ENCODE data around the gene YPEL4. TPM values are rescaled to one million over a fixed set of nuclear protein-coding genes. Genes with fewer than 3 reads are reported as not detected.

YPEL4 gene
- total RNA-seq, 1 donor from 2014 or later: 1.3 TPM

DNA sequence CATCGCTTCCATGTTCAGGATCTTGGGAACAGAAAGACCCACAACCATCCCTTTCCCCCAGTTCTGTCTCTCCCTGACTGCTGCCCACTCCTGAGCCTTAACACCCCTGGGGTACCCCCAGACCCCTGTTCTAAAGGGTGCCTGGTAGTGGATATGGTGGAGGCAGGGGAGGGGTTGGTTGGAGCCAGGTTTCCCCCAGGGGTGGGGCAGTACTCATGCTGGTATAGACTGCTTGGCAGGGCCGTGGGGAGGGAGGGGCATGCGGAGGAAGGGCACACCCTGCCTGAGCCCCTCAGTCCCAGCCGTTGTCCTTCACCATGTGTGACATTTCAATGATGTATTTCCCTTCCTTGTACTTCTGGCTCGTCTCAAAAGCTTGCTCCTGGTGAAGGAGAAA lies 4.0 kb downstream of the YPEL4 start:
- H3K4me1 Mint-ChIP-seq: peaks cover 85% of the 10 kb centered on the region
- no peak overlapping the region for H3K4me3 Mint-ChIP-seq
- peak overlapping the region; percentile 78 for H3K27ac Mint-ChIP-seq
- TF ChIP-seq, protein P1, sequence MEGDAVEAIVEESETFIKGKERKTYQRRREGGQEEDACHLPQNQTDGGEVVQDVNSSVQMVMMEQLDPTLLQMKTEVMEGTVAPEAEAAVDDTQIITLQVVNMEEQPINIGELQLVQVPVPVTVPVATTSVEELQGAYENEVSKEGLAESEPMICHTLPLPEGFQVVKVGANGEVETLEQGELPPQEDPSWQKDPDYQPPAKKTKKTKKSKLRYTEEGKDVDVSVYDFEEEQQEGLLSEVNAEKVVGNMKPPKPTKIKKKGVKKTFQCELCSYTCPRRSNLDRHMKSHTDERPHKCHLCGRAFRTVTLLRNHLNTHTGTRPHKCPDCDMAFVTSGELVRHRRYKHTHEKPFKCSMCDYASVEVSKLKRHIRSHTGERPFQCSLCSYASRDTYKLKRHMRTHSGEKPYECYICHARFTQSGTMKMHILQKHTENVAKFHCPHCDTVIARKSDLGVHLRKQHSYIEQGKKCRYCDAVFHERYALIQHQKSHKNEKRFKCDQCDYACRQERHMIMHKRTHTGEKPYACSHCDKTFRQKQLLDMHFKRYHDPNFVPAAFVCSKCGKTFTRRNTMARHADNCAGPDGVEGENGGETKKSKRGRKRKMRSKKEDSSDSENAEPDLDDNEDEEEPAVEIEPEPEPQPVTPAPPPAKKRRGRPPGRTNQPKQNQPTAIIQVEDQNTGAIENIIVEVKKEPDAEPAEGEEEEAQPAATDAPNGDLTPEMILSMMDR (IDR thresholded peaks at IDR 0.05; ENCODE audit: unreplicated experiment): no peak
- H3K36me3 Mint-ChIP-seq: peaks cover 1% of the 10 kb centered on the region
- H3K27me3 Mint-ChIP-seq (ENCODE audit: low read depth): no peaks in the 10 kb centered on the region
- no peak for DNase-seq (ENCODE audit: low spot score in 2 of 2, unreplicated experiment in 2 of 2)
- H3K9me3 Mint-ChIP-seq: no peaks in the 10 kb centered on the region

GRCh38 chr11:57644748-57645688 lies 4.7 kb downstream of the YPEL4 start:
- H3K27me3 Mint-ChIP-seq (ENCODE audit: low read depth): no peaks in the 10 kb centered on the region
- H3K9me3 Mint-ChIP-seq: no peaks in the 10 kb centered on the region
- TF ChIP-seq, protein P1 (IDR thresholded peaks at IDR 0.05; ENCODE audit: unreplicated experiment): peak; percentile 92
- DNase-seq (ENCODE audit: low spot score in 2 of 2, unreplicated experiment in 2 of 2): peak; percentile 69 to 88
- H3K4me3 Mint-ChIP-seq: no peak overlapping the region
- H3K36me3 Mint-ChIP-seq: peaks cover 1% of the 10 kb centered on the region
- H3K27ac Mint-ChIP-seq: peak overlapping the region; percentile 78
- peaks cover 85% of the 10 kb centered on the region for H3K4me1 Mint-ChIP-seq

- TF ChIP-seq, protein P1 (IDR thresholded peaks at IDR 0.05; ENCODE audit: unreplicated experiment): no peak
- peaks cover 1% of the 10 kb centered on the region for H3K36me3 Mint-ChIP-seq
- H3K4me3 Mint-ChIP-seq: no peak overlapping the region
Measured at GRCh38 chr11:57643802-57644201, 5.9 kb downstream of the YPEL4 start.

DNA sequence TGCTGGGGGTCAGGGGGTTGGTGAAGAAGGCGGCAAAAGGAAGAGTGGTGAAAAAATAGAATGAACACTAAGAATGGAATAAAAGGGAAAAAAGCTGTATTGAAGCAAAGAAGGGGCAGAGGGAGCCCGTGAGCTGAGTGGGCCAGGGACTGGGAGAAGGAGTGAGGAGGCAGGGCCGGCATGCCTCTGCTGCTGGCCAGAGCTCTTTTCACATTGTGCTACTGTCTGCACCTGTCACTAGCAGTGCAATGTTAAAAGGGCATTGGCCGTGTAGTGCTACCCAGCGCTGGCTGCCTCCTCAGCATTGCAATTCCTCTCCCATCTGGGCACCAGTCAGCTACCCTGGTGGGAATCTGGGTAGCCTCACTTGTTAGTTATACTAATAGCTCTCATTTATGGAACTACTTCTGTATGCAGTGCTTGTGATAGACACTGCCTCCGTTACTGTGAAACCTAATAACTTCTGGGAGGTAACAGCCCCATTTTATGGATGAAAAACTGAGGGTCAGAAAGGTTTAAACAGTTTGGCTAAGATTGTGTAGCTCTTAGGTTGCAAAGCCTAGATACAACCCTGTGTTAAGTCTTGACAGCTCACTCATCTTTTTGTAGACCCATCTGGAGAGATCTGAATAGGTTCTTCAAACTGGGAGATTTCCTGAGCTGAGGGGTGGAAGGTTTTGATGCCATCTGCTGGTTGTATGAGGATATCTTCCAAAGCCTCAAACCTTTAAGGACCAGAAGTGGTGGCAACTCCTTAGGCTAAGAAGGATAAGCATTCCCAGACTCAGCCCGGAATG lies 8.5 kb downstream of the YPEL4 start:
- H3K4me3 Mint-ChIP-seq: peak overlapping the region; percentile 90
- peaks cover 67% of the 10 kb centered on the region for H3K4me1 Mint-ChIP-seq
- TF ChIP-seq, protein P1 (IDR thresholded peaks at IDR 0.05; ENCODE audit: unreplicated experiment): no peak
- H3K27me3 Mint-ChIP-seq (ENCODE audit: low read depth): no peaks in the 10 kb centered on the region
- H3K9me3 Mint-ChIP-seq: no peaks in the 10 kb centered on the region
- H3K27ac Mint-ChIP-seq: peak overlapping the region; percentile 99
- DNase-seq (ENCODE audit: low spot score in 2 of 2, unreplicated experiment in 2 of 2): peak in 1 of 2 experiments; percentile 45
- H3K36me3 Mint-ChIP-seq: peaks cover 1% of the 10 kb centered on the region

More at GRCh38 chr11:57643802-57644201, 5.9 kb downstream of the YPEL4 start:
- no peak for DNase-seq (ENCODE audit: low spot score in 2 of 2, unreplicated experiment in 2 of 2)
- Mint-ChIP-seq H3K9me3 (no peaks in the 10 kb centered on the region), H3K27me3 (ENCODE audit: low read depth) (no peaks in the 10 kb centered on the region), H3K4me1 (peaks cover 79% of the 10 kb centered on the region), H3K27ac (peak overlapping the region; percentile 23)

DNA sequence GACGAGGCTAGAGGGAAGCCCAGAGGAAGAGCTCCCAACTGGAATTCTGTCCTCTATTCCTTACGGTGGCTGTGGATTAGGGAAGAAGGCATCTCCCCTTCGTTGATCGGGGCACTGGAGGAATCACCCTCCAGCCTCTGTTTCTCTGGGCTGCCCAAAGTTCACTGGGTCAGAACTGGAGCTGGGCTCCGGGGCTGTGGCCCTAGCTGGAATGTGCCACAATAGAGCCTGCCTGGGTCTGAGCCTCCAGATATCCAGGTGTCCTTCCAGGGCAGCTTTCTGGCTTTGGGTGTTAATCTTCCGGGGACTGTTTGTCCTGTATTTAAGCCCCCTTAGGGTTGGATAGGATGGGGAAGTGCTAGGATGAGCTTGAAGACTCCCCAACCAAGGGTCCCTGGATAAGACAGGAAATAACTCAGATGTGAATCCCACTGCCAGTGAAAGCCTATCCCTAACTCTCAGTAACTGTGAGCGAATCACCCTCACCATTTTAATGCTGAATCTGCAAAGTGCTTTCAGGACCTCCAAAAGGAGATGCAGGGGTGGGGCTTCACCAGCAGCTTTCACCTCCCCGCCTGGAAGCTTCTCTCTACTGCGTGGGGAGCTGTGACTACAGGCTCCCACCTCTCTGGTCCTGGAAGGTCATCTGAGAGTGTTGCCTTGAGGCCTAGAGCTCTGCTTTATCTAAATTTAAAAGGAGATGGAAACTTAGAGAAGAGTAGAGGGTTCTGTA lies 9.5 kb downstream of the YPEL4 start:
- no peak for DNase-seq (ENCODE audit: low spot score in 2 of 2, unreplicated experiment in 2 of 2)
- Mint-ChIP-seq H3K27me3 (ENCODE audit: low read depth) (no peaks in the 10 kb centered on the region), H3K27ac (peak overlapping the region; percentile 99), H3K4me3 (peak overlapping the region; percentile 90), H3K36me3 (peaks cover 1% of the 10 kb centered on the region), H3K9me3 (no peaks in the 10 kb centered on the region), H3K4me1 (peaks cover 58% of the 10 kb centered on the region)
- TF ChIP-seq, protein P1 (IDR thresholded peaks at IDR 0.05; ENCODE audit: unreplicated experiment): no peak

All from mesothelial cell of epicardium (in vitro differentiated cells).